Astrocyte (in vitro differentiated cells and primary cell): Measurements from ENCODE around the gene PLD3.

ENCODE experiments used
- CTCF ChIP-seq: IDR thresholded peaks from 2 replicates; pipeline ENCODE4 v1.5.1; 2011; ENCODE audit warnings: low read depth, mild to moderate bottlenecking, inconsistent platforms, low read length, moderate library complexity; ENCODE audit not compliant: insufficient read depth
- EZH2 ChIP-seq: IDR thresholded peaks from 2 replicates; pipeline ENCODE4 v1.6.1; 2012; ENCODE audit warnings: mild to moderate bottlenecking, low read length, inconsistent platforms; ENCODE audit not compliant: insufficient read depth

DNA sequence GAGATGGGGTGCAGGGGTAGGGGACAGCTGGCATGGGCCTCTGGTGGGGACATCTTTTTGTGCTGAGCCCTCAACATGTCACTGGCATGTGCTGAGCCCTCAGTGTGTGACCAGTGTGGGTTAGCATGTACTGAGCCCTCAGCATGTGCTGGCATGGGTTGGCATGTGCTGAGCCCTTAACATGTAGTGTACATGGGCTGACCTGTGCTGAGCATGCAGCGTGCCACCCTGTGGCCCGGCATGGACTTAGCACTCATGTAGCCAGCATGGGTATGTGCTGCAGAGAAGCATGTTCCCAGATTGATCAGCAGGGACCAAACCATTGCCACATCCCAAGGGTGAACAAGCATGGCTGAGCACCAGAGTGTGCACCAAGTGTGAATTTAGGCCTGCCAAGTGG lies 30.0 kb downstream of the PLD3 start:
- TF ChIP-seq CTCF (no peak), EZH2 (no peak)
